ENCODE results near the gene FNIP2.
"Not testable (repeated sequence)": the region's sequence is repeated elsewhere in the genome, so short reads cannot be mapped to it uniquely, and the experiment has no call there.

The FNIP2 gene

GRCh38 chr4:158875026-158875425 lies 106.2 kb downstream of the FNIP2 start:
- no peaks in the 10 kb centered on the region for H3K36me3 ChIP-seq (ENCODE audit: insufficient read depth)
- H3K9ac ChIP-seq: no peak overlapping the region
- no peak overlapping the region for H3K4me3 ChIP-seq (IDR thresholded peaks at IDR 0.05; ENCODE audit: insufficient read depth, low read depth, low read length)
- H3K4me1 ChIP-seq (ENCODE audit: low read depth, poor library complexity, severe bottlenecking): no peaks in the 10 kb centered on the region
- H3K27ac ChIP-seq: no peak overlapping the region
- no peak overlapping the region for H2AFZ ChIP-seq (ENCODE audit: low read depth)
- no peaks in the 10 kb centered on the region for H4K20me1 ChIP-seq (ENCODE audit: insufficient read depth)
- no peaks in the 10 kb centered on the region for H3K27me3 ChIP-seq (ENCODE audit: insufficient read depth, low read depth)
- H3K4me2 ChIP-seq: no peak overlapping the region
- no peaks in the 10 kb centered on the region for H3K79me2 ChIP-seq (ENCODE audit: insufficient read depth, low read depth)
- no peak for TF ChIP-seq CTCF (conservative IDR thresholded peaks at IDR 0.05; ENCODE audit: low read depth, low read length)

GRCh38 chr4:158875455-158875854 lies 106.6 kb downstream of the FNIP2 start:
- no peak overlapping the region for H3K4me2 ChIP-seq
- no peaks in the 10 kb centered on the region for H4K20me1 ChIP-seq (ENCODE audit: insufficient read depth)
- no peak overlapping the region for H3K4me3 ChIP-seq (IDR thresholded peaks at IDR 0.05; ENCODE audit: insufficient read depth, low read depth, low read length)
- H3K79me2 ChIP-seq (ENCODE audit: insufficient read depth, low read depth): no peaks in the 10 kb centered on the region
- H3K27me3 ChIP-seq (ENCODE audit: insufficient read depth, low read depth): no peaks in the 10 kb centered on the region
- TF ChIP-seq CTCF (conservative IDR thresholded peaks at IDR 0.05; ENCODE audit: low read depth, low read length): no peak
- no peak overlapping the region for H3K9ac ChIP-seq
- H3K27ac ChIP-seq: no peak overlapping the region
- no peak overlapping the region for H2AFZ ChIP-seq (ENCODE audit: low read depth)
- no peaks in the 10 kb centered on the region for H3K36me3 ChIP-seq (ENCODE audit: insufficient read depth)
- H3K4me1 ChIP-seq (ENCODE audit: low read depth, poor library complexity, severe bottlenecking): no peaks in the 10 kb centered on the region

GRCh38 chr4:158877069-158877468 lies 108.2 kb downstream of the FNIP2 start:
- H3K9ac ChIP-seq: no peak overlapping the region

GRCh38 chr4:158882142-158882541 lies 113.3 kb downstream of the FNIP2 start:
- H3K4me1 ChIP-seq (ENCODE audit: low read depth, poor library complexity, severe bottlenecking); H3K4me2 ChIP-seq; H3K27ac ChIP-seq; H3K27me3 ChIP-seq (ENCODE audit: insufficient read depth, low read depth); H3K4me3 ChIP-seq (IDR thresholded peaks at IDR 0.05; ENCODE audit: insufficient read depth, low read depth, low read length); H2AFZ ChIP-seq (ENCODE audit: low read depth); H3K36me3 ChIP-seq (ENCODE audit: insufficient read depth); H4K20me1 ChIP-seq (ENCODE audit: insufficient read depth); H3K9ac ChIP-seq; H3K79me2 ChIP-seq (ENCODE audit: insufficient read depth, low read depth): not testable (repeated sequence)

More at GRCh38 chr4:158877069-158877468, 108.2 kb downstream of the FNIP2 start:
- H4K20me1 ChIP-seq (ENCODE audit: insufficient read depth): no peaks in the 10 kb centered on the region
- no peaks in the 10 kb centered on the region for H3K4me1 ChIP-seq (ENCODE audit: low read depth, poor library complexity, severe bottlenecking)
- H3K4me3 ChIP-seq (IDR thresholded peaks at IDR 0.05; ENCODE audit: insufficient read depth, low read depth, low read length): no peak overlapping the region
- no peak overlapping the region for H3K27ac ChIP-seq
- H3K27me3 ChIP-seq (ENCODE audit: insufficient read depth, low read depth): no peaks in the 10 kb centered on the region
- TF ChIP-seq CTCF (conservative IDR thresholded peaks at IDR 0.05; ENCODE audit: low read depth, low read length): no peak
- no peak overlapping the region for H3K4me2 ChIP-seq
- H3K79me2 ChIP-seq (ENCODE audit: insufficient read depth, low read depth): no peaks in the 10 kb centered on the region
- no peaks in the 10 kb centered on the region for H3K36me3 ChIP-seq (ENCODE audit: insufficient read depth)
- H2AFZ ChIP-seq (ENCODE audit: low read depth): no peak overlapping the region

- Histone ChIP-seq H3K27me3 (ENCODE audit: insufficient read depth, low read depth) (no peaks in the 10 kb centered on the region), H3K4me2 (no peak overlapping the region), H3K27ac (no peak overlapping the region), H4K20me1 (ENCODE audit: insufficient read depth) (no peaks in the 10 kb centered on the region), H3K4me3 (IDR thresholded peaks at IDR 0.05; ENCODE audit: insufficient read depth, low read depth, low read length) (no peak overlapping the region), H2AFZ (ENCODE audit: low read depth) (no peak overlapping the region), H3K79me2 (ENCODE audit: insufficient read depth, low read depth) (no peaks in the 10 kb centered on the region), H3K36me3 (ENCODE audit: insufficient read depth) (no peaks in the 10 kb centered on the region), H3K9ac (no peak overlapping the region), H3K4me1 (ENCODE audit: low read depth, poor library complexity, severe bottlenecking) (no peaks in the 10 kb centered on the region)
- TF ChIP-seq CTCF (conservative IDR thresholded peaks at IDR 0.05; ENCODE audit: low read depth, low read length): no peak
Measured at GRCh38 chr4:158884280-158884679, 115.5 kb downstream of the FNIP2 start.

Data from KMS-11 (cell line).